ENCODE measurements around the gene TSSK2.

Gene TSSK2

DNA sequence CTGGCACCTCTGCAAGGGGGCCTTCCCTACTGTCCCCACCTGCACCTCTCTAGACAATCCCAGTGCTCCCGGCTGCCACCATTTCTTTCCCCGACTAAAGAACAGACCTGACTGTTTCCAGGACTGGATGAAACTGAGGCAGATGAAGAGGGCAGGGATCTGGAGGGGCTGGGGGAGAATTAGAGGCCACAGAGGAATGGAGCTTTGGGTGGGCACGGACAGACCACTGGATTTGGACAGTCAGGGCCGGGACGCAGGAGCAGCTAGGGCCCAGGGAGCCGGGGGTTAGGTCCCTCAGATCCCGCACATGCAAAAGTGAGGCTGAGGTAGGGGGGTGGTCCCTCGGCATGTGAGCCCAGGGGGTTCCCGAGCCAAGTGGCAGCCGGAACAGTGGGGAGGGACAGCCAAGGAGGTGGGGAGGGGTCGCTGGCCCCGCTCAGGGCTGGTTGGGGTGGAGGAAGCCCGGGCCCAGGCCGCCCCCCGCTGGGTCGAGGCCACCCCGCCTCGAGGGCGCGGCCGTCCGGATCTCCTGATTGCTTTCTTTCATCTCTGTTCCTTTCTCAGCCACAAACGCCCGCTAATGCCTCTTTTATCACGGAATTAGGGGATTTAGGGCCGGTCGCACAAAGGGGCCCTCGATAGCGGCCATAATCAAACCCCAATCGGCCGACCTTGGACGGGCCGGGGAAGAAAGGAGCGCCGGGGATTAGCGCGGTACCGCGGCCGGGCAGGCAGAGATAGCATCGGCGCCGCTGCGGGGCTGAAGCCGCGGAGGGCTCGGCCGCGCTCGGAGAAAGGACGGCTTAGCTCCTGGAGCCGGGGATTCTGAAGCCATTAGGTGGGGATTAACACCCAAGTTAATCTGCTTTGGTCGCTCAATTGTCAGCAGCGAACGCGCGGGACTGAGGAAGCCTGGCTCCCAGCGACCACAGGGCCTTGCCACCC is 38.2 kb downstream of the TSSK2 start:
- no peak for DNase-seq (ENCODE audit: low spot score)

DNA sequence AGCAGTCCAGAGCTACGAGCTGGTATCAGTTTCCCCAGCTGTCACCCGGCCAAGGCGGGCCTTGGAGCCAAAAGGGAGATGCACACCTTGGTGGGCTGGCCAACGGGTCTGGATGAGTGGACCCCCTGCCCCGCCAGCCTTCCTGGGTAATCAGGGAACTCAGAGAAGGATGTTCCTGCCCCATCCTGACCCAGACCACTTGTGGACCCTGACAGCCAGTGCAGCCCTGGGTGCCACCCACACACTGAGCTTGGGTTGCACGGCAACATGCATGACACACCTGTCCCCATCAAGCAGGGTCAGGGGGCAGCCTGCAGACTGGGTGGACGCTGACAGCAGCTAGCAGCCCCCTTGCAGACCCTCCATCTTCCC is 38.8 kb downstream of the TSSK2 start:
- no peak for DNase-seq (ENCODE audit: low spot score)

DNA sequence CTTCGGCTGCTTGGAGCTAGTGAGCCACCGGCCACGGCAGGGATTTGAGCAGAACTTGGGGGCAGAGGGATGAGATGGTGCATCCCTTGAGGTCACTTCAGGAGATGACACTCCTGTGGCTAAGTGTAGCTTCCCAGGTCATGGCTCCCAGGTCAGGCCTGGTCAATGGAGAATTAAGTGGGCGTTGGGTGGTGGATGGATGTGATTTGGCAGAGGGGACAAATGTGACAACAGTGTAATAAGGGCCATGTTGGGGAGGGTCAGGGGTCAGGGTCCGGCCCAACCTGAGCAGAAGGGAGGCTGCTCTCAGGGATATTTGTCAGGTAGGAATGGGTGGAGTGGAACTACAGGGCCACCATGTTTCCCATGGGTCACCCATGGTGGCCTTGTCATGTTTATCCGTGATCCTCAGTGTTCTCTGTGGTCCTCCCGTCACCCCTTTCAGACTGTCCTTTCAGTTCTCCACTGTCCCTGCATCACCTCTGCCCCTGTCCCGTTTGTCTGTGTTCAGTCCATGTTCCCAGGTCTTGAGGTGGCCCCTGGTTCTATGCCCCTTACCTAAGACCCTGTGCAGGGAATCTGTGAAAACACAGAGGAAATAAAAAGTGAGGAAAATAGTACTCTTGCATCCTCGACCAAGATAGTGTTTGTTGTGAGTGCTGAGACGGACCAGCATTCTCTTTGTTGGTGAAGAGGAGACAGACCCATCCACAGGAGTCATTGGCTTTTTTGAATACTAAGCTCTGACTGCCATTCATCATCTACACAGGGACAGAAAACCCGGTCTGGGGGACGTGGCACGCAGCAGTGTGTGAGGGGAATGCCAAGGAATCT is 41.3 kb downstream of the TSSK2 start:
- DNase-seq (ENCODE audit: low spot score) = no peak

DNA sequence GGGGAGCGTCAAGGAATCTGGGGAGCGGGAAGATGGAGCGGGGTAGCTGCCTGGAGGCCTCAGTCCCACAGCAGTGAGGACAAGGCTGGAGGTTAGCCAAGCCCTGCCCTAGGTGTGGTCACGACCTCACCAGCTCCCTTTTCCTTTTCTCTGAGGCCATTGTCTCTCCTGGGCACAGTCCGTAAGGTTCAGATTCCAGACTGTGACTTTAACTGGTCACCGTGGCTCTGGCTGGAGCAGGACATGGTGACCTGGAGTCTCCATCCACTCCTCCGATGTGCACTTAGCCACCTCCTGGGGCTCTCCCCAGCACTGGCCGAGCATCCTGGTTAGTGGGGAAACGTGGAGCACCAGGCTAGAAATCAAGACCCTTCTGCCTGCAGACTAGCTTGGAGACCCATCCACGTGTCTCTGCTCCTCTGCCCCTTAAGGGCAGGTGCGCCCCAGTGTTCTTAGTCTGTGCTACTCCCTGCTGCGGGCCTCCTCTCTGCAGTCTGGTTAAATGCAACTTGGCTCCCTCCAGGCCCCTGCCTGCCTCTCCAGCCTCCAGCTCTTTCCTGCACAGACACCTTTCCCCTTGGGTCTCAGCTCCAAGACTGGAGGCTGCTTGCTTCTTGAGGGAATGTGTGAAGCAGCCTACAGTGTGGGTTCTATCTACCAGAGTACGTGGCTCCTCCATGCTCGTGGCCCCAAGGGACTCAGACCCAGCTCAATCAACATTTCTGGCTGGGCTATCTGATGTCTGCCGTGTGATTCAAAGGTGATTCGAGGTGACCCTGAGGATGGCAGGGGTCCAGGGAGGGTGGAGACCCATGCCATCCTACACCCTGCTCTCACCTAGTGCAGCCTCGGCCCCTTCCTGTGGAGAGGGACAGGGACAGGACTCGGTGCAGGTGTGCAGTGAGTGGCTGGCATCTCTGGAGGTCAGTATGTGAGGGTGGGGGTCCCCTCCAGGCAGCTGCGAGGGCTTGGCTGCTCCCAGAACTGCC is 42.2 kb downstream of the TSSK2 start:
- no peak for DNase-seq (ENCODE audit: low spot score)

DNA sequence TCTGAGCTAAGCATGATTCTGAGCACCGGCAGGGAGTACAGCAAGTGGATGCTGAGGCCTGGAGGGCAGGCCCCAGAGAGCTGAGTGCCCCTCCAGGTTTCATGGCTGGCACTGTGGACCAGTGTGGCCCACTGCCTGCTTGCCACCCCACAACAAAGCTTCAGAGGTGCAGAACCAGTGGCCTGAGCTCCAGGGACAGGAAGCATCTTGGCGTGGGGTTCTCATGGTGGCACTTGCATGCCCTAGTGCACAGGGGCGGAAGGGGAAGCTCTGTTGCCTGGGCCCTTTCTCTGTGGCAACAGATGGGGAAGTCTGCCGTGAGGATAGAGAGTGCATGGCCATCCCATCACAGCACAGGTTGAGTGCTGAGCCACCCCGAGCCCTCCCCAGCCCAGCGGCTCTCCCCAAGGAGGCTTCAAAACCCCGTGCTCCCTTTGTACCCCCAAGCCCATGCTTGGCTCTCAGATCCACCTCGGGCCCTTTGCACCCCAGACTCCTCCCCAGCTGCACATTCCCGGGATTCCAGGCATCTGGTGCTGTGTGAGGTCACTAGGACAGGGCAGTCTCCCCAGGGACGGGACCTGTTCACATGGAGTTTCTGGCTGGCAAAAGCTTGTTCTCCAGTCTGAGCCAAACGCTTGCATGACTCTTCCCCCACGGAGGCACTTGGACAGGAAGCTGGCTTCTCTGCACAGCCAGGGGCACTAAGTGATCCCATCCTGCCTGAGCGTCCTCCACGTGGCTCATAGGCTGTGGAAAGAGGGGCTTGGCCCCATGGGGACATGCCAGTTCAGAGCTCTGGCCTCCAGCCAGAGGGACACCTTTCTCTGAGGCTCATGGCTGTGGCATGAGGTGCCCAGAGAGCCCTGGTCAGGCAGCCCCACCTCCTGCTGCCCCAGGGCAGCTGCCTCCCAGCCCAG is 43.3 kb downstream of the TSSK2 start:
- no peak for DNase-seq (ENCODE audit: low spot score)

DNA sequence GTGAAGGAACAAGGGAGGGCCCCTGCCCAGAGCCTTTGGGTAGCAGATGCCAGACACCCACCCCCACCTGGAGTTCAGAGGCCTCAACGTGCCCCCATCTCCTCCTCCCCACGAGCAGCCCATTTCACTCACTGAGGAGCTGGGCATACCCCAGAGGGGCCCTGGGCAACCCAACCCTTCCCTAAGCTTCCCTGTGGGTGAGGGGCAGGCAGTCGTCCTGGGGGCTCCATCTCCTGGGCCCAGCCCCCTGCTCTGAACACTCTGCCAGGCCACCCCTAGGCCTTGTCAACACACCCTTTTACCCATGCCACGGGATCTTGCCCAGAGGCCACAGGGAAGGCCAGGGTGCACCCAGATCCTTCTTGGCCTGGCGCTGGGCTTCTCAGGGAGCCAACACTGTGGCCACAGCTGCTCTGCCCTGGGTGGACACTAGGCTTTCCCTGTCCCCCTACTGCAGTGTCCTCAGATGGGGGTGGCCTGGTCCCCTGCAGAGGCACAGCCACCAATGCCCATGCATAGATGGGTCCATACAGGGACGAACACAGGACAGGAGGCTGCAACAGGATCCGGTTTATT is 44.0 kb downstream of the TSSK2 start:
- no peak for DNase-seq (ENCODE audit: low spot score)

DNA sequence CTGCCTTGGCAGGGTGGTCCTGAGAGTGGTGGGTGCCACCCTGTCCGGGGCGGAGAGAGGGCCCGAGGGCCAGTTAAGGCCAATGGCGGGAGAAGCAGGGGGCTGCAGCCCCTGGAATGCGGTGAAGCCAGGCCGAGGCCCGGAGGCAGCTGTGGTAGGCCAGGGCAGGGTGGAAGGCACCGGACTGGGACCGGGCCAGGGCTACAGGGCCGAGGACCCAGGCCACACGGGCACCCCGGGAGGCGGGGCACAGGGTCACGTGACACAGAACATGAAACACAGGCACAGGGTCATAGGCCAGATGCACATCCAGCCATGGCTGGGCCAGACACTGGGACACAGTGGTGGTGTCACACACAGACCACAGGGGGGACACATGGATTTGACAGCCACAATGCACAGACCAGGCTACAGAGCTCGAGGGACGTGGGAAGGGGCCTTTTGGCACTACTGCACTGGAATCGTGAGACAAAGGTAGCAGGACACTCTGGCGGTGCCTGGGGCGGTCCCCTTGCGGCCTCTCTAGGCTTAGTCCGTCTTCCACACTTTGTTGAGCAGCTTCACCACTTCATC is 44.6 kb downstream of the TSSK2 start:
- DNase-seq (ENCODE audit: low spot score) = no peak

DNA sequence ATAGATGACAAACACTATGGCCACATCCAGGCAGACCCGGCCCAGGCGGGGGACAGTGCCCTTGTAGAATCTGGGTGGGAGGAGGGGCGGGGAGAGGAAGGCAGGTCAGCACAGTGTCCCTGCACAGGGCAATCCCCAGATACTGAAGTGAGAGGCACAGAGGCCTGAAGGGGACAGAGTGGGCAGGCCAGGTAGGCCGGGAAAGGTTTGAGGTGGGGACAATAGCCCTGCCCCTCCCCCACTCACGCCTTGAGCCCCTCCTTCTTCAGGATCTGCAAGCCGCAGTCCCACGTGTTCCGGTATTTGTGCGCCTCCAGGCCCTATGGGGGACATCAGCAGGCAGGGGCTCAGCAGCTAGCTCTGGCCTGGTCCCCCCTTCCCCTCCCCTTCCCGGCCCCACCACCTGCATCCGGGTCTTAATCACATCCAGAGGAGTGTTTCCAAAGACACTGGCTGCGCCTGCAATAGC is 45.1 kb downstream of the TSSK2 start:
- no peak for DNase-seq (ENCODE audit: low spot score)

DNA sequence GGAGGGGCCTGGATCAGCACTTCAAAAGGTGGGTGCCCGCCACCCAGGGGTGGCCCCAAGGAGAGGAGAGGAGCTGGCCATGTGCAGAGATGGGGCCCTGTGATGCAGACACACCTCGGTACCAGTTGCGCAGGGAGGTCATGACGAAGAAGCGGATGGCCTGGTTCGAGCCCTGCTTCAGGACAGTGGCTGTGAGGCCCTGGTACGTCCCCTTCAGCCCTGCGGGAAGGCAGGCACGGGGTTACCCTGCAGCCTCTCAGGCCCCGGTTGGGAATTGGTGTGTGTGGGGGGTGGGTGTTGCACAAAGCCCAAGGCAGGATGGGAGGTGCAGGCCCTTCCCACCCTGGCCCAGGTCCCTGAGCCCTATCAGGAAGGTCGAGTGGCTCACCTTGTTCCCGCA is 45.6 kb downstream of the TSSK2 start:
- DNase-seq (ENCODE audit: low spot score) = no peak

DNA sequence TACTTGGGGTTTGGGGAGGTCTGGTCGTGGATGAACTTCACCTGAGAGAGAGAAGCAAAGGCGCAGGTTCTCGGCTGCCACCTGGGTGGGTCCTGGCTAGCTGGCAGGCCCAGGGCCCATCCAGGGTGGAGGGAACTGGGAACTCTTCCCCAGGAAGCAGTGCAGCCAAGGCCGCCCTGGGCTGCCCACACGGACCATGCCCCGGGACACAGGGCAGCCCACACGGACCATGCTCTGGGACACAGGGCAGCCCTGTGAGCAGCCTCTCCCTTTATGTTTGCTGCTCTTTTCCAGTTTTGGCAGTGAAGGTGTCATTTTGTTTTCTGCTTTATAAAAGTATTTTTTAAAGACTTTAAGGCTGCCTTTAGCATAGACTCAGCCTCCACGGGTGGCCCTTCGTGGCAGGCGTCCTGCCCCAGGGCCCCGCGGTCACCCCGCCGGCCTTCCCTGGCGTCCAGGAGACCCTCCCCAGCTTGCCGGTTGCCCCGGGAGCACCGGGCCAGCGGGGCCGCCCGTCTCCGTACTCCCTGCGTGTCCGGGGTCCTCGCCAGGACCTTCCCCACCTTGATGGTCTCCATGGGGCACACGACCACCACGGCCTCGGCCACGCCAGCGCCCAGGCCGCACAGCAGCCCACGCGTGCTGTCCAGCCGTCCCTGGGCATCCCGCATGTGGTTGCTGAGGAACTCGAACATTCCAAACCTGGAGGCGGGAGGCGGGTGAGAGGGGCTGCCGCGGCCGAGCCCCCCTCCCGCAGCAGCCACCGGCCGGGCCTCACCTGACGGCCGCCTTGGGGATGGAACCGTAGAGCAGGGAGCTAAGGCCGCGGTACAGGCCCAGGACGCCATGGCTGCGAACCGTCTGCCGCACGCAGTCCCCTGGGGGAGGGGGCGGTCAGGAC is 46.3 kb downstream of the TSSK2 start:
- DNase-seq (ENCODE audit: low spot score) = no peak

DNA sequence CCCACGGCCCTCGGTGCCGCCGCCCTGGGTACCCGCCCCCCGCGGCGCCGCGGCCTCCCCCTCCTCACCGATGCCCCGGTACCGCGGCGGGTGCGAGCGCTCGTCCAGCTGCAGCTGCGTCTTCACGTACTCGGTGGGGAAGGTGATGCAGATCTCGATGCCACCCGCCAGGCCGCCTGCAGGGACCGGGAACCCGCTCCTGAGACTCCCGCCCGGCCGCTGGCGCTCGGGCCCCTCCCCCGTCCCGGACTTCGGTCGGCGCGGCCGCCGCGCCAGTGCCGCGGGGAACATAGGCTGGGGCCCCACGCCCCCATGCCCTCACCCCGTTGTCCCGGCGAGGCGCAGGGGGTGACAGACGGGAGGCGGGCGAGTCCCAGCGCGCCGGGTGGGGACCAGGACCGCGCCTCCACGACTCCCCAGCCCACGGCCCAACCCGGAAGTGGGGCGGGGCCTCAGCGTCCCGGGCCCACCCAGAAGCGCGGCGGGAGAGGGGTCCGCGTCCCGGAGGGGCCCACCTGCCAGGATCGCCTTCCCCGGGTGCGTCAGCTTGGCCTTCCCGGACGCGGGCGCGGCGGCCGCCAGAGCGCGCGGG is 47.1 kb downstream of the TSSK2 start:
- no peak for DNase-seq (ENCODE audit: low spot score)

DNA sequence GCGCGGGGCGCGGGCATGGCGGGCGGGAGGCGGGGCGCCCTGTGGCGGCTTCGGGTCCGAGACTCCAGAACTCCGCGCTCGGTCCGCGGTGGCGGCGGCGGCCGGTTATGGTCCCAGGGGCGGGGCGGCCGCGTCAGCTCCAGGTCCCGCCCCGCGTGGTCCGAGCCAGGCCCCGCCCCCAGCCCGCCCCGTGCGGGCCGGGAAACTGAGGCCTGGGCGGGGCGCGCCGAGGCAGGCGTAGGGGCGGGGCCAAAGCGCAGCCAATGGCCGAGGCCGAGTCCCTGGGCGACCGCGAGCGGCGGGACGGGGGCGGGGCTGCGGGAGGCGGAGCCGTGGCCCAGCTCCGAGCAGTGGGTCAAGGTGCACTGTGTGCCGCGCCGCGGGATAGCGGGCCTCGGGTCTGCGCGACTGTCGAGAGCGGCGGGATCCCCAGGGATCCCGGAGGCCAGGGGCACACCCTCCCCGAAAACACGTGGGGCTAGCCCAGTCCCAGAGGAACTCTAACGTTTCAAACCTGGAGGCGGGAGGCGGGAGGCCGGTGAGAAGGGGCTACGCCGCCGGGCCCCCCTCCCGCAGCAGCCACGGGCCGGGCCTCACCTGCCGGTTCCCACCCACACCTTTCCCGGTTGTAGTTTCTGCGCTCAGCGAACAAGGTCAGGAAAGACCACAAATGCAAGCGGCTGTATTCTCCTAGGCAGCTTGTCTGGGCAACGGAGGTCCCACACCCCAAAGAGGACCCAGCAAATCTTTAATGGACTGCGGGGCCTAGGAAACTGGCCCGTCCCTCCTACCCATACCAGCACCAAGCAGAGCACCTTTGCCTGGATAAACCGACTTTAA is 47.8 kb downstream of the TSSK2 start, which contains the start of gene SLC25A1:
SLC25A1 (minus strand) TSS at position 80 of the 840 bp plus-strand sequence; CDS start at position 17, 63 bp downstream.
- DNase-seq (ENCODE audit: low spot score) = peak; percentile 93

DNA sequence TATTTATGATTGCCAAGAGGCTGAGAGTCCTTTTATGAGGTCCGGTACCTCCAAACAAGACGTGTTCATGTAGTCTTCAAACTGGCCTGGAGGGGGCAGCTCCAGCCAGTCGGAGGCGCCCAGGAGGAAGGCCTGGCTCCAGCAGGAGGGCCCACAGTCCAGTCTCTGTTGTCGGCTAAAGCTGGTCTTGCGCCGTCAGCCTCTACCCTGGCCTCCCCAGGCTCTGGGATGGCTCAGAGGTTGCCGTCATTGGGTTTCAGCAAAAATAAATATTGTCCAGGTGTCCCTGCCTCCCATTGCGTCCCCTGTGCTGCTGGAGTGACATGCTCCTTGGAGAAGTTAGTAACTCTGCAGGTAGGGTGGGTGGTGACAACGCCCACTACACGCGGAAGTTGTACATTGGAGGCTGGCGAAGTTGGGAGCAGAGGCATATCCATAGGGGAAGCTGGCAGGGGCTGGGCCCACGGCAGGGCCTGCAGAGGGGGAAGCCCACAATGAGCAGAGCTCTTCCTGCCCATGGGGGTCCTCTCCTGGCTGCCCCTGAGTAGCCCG is 48.5 kb downstream of the TSSK2 start:
- DNase-seq (ENCODE audit: low spot score) = peak; percentile 71

DNA sequence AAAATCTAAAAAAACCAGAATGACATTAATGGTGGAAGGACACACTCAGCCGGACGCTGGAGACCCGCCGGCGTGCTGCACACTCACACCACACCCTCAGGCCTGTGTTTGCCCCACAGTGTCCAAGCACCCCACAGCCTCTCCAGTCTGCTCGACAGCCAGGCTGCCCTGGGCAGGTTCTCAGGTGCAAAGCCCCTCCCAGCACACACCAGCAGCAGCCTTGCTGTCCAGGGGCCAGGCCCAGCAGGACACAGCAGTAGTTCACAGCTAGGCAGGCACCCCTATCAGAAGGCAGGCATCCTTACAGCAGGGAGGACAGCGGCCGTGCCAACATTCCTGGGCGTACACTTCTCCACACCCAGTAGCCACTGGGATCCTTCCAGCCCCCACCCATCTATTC is 49.1 kb downstream of the TSSK2 start:
- no peak for DNase-seq (ENCODE audit: low spot score)

DNA sequence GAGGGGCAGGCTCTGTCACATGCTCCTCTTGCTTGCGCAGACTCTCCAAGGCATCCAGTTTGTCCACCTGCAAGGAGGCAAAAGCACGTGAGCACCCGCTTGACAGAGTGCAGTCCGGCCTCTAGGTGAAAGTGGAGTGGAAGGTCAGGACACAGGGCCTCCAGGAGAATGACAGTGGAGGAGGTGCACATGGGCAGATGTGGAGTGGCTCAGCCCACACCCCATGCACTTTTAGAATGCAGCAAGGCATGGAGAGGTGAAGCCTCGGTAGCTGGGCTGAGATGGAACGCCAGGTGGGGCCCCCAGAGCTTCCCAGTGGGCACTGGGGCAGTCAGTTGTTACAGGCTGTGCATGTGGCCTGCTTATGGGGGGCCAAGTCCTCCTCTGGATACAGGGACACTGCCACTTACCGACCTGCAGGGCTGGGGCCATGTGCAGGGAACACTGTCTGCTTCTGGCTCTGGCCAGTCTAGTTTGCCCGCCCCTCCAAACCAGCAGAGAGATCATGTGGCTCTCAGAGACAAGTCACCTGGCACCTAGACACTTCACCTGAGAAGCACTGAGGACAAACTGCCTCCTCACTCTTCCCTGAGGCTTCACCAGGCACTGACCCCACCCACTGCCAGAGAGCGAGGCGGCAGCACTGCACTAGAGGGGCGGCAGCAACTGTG is 49.8 kb downstream of the TSSK2 start:
- no peak for DNase-seq (ENCODE audit: low spot score)

DNA sequence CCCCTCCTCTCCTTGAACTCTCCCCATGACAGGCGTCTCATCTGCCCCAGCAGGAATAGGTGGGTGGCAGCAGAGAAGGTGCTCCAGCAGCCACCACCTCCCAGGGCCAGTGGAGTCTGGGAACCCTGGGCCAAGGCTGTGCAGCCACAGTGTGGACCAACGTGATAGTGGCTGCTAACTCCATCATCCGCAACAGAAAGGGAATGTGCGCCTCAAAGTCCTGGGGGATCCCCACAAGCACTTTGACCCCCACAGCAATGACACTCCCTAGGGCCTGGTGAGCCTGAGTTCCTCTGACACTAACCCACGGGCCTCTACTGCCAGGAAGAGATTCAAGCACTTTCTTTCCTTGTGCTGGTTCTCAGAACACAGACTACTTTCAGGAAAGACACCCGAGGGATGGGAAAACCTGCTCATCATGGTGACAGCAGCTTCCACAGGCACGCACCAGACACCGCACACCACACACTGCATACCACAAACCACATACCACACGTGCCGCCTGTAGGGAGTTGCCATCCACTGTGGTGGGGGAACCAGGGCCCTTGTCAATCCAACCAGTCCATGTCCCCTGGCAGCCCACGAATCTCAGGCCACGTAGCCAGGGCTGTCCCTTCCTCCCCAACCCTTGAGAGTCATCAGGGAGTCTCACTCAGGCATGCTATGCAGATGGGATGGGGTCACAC is 50.8 kb downstream of the TSSK2 start:
- peak; percentile 28 for DNase-seq (ENCODE audit: low spot score)
